ENCODE results near the gene DAZAP1.

Gene DAZAP1

DNA sequence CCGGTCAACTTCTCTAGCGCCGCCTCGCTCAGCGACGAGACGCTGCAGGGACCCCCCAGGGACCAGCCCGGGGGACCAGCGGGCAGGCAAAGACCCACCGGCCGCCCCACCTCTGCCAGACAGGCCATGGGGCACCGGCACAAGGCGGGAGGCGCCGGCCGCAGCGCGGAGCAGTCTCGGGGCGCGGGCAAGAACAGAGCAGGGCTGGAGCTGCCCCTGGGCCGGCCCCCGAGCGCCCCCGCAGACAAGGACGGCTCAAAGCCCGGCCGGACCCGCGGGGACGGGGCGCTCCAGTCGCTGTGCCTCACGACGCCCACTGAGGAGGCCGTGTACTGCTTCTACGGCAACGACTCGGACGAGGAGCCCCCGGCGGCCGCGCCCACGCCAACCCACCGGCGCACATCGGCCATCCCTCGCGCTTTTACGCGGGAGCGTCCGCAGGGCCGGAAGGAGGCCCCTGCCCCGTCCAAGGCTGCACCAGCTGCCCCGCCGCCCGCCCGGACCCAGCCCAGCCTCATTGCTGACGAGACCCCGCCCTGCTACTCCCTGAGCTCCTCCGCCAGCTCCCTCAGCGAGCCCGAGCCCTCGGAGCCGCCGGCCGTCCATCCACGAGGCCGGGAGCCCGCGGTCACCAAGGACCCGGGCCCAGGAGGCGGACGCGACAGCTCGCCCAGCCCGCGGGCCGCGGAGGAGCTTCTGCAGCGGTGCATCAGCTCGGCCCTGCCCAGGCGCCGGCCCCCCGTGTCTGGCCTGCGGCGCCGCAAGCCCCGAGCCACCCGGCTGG, 60.3 kb downstream of the DAZAP1 start:
- TF ChIP-seq, protein P1, sequence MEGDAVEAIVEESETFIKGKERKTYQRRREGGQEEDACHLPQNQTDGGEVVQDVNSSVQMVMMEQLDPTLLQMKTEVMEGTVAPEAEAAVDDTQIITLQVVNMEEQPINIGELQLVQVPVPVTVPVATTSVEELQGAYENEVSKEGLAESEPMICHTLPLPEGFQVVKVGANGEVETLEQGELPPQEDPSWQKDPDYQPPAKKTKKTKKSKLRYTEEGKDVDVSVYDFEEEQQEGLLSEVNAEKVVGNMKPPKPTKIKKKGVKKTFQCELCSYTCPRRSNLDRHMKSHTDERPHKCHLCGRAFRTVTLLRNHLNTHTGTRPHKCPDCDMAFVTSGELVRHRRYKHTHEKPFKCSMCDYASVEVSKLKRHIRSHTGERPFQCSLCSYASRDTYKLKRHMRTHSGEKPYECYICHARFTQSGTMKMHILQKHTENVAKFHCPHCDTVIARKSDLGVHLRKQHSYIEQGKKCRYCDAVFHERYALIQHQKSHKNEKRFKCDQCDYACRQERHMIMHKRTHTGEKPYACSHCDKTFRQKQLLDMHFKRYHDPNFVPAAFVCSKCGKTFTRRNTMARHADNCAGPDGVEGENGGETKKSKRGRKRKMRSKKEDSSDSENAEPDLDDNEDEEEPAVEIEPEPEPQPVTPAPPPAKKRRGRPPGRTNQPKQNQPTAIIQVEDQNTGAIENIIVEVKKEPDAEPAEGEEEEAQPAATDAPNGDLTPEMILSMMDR (IDR thresholded peaks at IDR 0.05), result no peak
- Histone ChIP-seq H3K27ac (no peak overlapping the region), H3K4me3 (peak overlapping the region; percentile 69)
- no peak for DNase-seq (ENCODE audit: low spot score)

DNA sequence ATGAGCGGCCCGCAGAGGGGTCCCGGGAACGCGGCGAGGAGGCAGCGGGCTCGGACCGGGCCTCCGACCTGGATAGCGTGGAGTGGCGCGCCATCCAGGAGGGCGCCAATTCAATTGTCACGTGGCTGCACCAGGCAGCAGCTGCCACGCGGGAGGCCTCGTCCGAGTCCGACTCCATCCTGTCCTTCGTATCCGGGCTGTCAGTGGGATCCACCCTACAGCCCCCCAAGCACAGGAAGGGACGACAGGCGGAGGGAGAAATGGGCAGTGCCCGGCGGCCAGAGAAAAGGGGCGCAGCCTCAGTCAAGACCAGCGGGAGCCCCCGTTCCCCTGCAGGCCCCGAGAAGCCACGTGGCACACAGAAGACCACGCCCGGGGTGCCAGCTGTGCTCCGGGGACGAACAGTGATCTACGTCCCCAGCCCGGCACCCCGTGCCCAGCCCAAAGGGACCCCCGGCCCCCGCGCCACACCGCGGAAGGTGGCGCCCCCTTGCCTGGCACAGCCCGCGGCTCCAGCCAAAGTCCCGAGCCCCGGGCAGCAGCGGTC, 61.0 kb downstream of the DAZAP1 start:
- Histone ChIP-seq H3K27ac (no peak overlapping the region), H3K4me3 (peak overlapping the region; percentile 69)
- TF ChIP-seq, protein P1 (IDR thresholded peaks at IDR 0.05), result no peak
- no peak for DNase-seq (ENCODE audit: low spot score)

DNA sequence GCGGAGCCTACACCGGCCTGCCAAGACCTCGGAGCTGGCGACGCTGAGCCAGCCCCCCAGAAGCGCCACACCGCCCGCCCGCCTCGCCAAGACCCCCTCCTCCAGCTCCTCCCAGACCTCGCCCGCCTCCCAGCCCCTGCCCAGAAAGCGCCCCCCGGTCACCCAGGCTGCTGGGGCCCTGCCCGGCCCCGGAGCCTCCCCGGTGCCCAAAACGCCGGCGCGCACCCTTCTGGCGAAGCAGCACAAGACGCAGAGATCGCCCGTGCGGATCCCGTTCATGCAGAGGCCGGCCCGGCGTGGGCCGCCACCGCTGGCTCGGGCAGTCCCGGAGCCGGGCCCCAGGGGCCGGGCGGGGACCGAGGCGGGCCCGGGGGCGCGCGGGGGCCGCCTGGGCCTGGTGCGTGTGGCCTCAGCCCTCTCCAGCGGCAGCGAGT, 61.5 kb downstream of the DAZAP1 start:
- no peak overlapping the region for H3K27ac ChIP-seq
- TF ChIP-seq, protein P1 (IDR thresholded peaks at IDR 0.05), result no peak
- DNase-seq (ENCODE audit: low spot score), result no peak
- peak overlapping the region; percentile 69 for H3K4me3 ChIP-seq

DNA sequence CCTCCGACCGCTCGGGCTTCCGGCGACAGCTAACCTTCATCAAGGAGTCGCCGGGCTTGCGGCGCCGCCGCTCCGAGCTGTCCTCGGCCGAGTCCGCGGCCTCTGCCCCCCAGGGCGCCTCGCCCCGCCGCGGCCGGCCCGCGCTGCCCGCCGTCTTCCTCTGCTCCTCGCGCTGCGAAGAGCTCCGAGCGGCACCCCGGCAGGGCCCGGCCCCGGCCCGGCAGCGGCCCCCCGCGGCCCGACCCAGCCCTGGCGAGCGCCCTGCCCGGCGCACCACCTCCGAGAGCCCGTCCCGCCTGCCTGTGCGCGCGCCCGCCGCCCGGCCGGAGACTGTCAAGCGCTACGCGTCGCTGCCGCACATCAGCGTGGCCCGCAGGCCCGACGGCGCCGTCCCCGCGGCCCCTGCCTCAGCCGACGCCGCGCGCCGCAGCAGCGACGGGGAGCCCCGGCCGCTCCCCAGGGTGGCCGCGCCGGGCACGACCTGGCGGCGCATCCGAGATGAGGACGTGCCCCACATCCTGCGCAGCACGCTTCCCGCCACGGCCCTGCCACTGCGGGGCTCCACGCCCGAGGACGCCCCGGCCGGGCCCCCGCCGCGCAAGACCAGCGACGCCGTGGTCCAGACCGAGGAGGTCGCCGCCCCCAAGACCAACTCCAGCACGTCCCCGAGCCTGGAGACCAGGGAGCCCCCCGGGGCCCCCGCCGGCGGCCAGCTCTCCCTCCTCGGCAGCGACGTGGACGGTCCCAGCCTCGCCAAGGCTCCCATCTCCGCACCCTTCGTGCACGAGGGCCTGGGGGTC, 62.1 kb downstream of the DAZAP1 start:
- no peak overlapping the region for H3K27ac ChIP-seq
- no peak for DNase-seq (ENCODE audit: low spot score)
- TF ChIP-seq, protein P1 (IDR thresholded peaks at IDR 0.05), result no peak
- H3K4me3 ChIP-seq, result peak overlapping the region; percentile 69

DNA sequence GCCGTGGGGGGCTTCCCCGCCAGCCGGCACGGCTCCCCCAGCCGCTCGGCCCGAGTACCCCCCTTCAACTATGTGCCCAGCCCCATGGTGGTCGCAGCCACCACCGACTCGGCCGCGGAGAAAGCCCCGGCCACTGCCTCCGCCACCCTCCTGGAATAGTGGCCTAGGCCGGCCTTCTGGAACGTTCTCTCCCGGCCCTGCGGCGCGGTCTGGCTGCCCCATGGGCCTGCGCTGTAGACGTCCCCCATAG, 62.6 kb downstream of the DAZAP1 start:
- Histone ChIP-seq H3K27ac (no peak overlapping the region), H3K4me3 (peak overlapping the region; percentile 69)
- TF ChIP-seq, protein P1 (IDR thresholded peaks at IDR 0.05), result no peak
- no peak for DNase-seq (ENCODE audit: low spot score)

DNA sequence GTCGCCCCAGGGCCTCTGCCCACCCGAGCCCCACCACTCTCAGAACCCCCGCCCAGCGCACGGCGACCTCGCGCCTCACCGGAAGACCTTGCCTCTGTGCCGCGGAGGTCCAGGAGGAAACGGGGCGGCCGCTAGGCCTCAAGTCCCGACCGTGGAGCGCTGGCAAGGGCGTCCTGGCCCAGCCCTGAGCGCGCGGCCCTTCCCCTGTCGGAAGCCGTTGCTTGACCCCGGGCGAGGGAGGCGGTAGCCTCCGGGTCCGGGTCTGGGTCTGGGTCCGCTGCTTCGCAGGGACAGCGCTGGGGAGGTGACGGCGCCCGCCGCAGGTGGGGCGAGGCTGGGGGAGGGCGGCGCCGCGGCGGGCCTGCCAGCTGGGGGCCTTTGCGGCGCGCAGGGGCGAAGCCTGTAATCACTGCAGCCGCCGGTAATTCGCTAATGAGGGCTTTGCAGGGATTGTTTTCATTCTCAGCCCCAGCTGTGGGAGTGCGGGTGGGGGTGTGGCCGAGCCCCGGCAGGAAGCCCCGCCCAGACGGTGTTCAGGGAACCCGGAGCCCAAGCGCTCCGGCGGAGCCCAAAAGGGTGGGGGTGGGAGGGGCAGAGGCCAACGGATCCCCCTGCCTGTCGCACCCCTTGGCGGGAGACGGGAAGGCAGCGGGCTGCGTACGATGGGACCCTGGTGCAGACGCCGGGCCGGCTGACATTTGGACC, 63.1 kb downstream of the DAZAP1 start:
- TF ChIP-seq, protein P1 (IDR thresholded peaks at IDR 0.05), result no peak
- Histone ChIP-seq H3K27ac (no peak overlapping the region), H3K4me3 (peak overlapping the region; percentile 69)
- DNase-seq (ENCODE audit: low spot score), result no peak

Data from coronary artery (tissue), 2 donors.